ENCODE data around the gene TUBA4B. TPM values are rescaled to one million over a fixed set of nuclear protein-coding genes. Genes with fewer than 3 reads are reported as not detected.

The TUBA4B gene
- total RNA-seq, 1 donor from 2014 or later, result not detected

GRCh38 chr2:219219784-219220532 lies 33.1 kb upstream of the TUBA4B start:
- Mint-ChIP-seq H3K4me3 (ENCODE audit: unreplicated experiment) (no peak overlapping the region), H3K4me1 (ENCODE audit: unreplicated experiment) (peaks cover 25% of the 10 kb centered on the region), H3K36me3 (ENCODE audit: unreplicated experiment) (peaks cover 28% of the 10 kb centered on the region), H3K27ac (ENCODE audit: unreplicated experiment) (peak overlapping the region; percentile 99), H3K9me3 (ENCODE audit: unreplicated experiment) (no peaks in the 10 kb centered on the region), H3K27me3 (ENCODE audit: unreplicated experiment) (no peaks in the 10 kb centered on the region)
- DNase-seq (ENCODE audit: extremely low spot score, unreplicated experiment), result no peak
- no peak for TF ChIP-seq CTCF (IDR thresholded peaks at IDR 0.05)

GRCh38 chr2:219220652-219221402 lies 32.2 kb upstream of the TUBA4B start:
- Mint-ChIP-seq H3K36me3 (ENCODE audit: unreplicated experiment) (peaks cover 34% of the 10 kb centered on the region), H3K4me3 (ENCODE audit: unreplicated experiment) (no peak overlapping the region), H3K27ac (ENCODE audit: unreplicated experiment) (no peak overlapping the region), H3K4me1 (ENCODE audit: unreplicated experiment) (peaks cover 25% of the 10 kb centered on the region), H3K27me3 (ENCODE audit: unreplicated experiment) (no peaks in the 10 kb centered on the region), H3K9me3 (ENCODE audit: unreplicated experiment) (no peaks in the 10 kb centered on the region)
- TF ChIP-seq CTCF (IDR thresholded peaks at IDR 0.05), result no peak
- DNase-seq (ENCODE audit: extremely low spot score, unreplicated experiment), result no peak

GRCh38 chr2:219221957-219222518 lies 31.0 kb upstream of the TUBA4B start:
- TF ChIP-seq CTCF (IDR thresholded peaks at IDR 0.05), result no peak
- no peaks in the 10 kb centered on the region for H3K9me3 Mint-ChIP-seq (ENCODE audit: unreplicated experiment)
- H3K27ac Mint-ChIP-seq (ENCODE audit: unreplicated experiment), result no peak overlapping the region
- H3K36me3 Mint-ChIP-seq (ENCODE audit: unreplicated experiment), result peaks cover 39% of the 10 kb centered on the region
- DNase-seq (ENCODE audit: extremely low spot score, unreplicated experiment), result no peak
- no peaks in the 10 kb centered on the region for H3K27me3 Mint-ChIP-seq (ENCODE audit: unreplicated experiment)
- no peak overlapping the region for H3K4me3 Mint-ChIP-seq (ENCODE audit: unreplicated experiment)
- peaks cover 19% of the 10 kb centered on the region for H3K4me1 Mint-ChIP-seq (ENCODE audit: unreplicated experiment)

GRCh38 chr2:219223831-219224610 lies 29.0 kb upstream of the TUBA4B start:
- TF ChIP-seq CTCF (IDR thresholded peaks at IDR 0.05), result no peak
- Mint-ChIP-seq H3K36me3 (ENCODE audit: unreplicated experiment) (peaks cover 39% of the 10 kb centered on the region), H3K4me3 (ENCODE audit: unreplicated experiment) (no peak overlapping the region), H3K9me3 (ENCODE audit: unreplicated experiment) (no peaks in the 10 kb centered on the region), H3K4me1 (ENCODE audit: unreplicated experiment) (peaks cover 23% of the 10 kb centered on the region), H3K27ac (ENCODE audit: unreplicated experiment) (no peak overlapping the region), H3K27me3 (ENCODE audit: unreplicated experiment) (no peaks in the 10 kb centered on the region)
- DNase-seq (ENCODE audit: extremely low spot score, unreplicated experiment), result no peak
